Thyroid gland (tissue), 4 donors: ENCODE measurements around the gene ACTR10.

Source experiments
- POLR2A ChIP-seq, 2 donors: fragments of 450-650 bp; IDR thresholded peaks; one replicate each; pipeline ENCODE4 v1.6.1; 2017; ENCODE audit warnings: antibody characterized with exemption in 2 of 2, mild to moderate bottlenecking in 2 of 2, moderate library complexity in 1 of 2
- TF ChIP-seq, protein P1 (sequence below), 6 experiments: fragments of 200-600 bp in 3 of 6; fragments of 450-650 bp in 3 of 6; sonication (generic) in 3 of 6; IDR thresholded peaks; one replicate each; pipeline ENCODE4 v1.5.1; 2016 to 2019; ENCODE audit warnings: antibody characterized with exemption in 6 of 6, mild to moderate bottlenecking in 2 of 6, inconsistent platforms in 1 of 6, moderate library complexity in 1 of 6

DNA sequence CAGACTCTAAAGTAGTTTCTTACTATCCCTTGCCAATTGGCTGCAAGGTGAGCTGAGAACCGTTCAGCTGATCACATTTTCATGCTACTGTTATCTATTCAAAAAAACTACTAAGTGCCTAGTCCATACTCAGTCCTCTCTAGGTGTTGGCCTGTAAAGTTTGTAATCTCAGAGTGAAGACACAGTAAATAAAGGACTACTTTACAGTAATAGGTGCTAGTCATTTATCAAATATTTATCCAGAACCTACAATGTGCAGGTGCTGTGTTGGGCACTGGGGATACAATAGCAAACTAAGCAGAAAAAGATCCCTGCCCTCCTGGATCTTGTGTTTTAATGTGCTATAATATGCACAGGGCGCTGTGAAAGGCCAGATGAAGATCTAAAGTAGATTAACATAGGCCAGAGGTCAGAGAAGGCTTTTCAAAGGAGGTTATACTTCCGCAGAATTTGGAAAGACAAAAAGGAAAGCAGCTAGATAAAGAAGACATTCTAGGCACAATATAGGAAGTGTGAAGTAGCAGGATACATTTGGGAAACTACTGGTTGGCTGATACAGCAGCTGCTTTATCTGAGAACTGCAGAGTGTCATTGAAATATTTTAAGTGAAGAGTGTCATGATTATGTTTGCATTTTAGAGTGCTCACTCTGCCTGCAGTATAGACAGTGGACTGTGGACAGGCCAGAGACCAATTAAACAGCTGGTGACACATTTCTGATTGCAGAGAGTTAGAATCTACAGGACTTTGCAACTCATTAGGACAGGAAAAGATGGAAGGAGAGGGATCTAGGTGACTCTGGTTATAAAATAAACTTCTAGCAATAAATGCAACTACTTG lies 8.0 kb upstream of the ACTR10 start:
- TF ChIP-seq POLR2A (IDR thresholded peaks at IDR 0.05) = no peak
- TF ChIP-seq, protein P1, sequence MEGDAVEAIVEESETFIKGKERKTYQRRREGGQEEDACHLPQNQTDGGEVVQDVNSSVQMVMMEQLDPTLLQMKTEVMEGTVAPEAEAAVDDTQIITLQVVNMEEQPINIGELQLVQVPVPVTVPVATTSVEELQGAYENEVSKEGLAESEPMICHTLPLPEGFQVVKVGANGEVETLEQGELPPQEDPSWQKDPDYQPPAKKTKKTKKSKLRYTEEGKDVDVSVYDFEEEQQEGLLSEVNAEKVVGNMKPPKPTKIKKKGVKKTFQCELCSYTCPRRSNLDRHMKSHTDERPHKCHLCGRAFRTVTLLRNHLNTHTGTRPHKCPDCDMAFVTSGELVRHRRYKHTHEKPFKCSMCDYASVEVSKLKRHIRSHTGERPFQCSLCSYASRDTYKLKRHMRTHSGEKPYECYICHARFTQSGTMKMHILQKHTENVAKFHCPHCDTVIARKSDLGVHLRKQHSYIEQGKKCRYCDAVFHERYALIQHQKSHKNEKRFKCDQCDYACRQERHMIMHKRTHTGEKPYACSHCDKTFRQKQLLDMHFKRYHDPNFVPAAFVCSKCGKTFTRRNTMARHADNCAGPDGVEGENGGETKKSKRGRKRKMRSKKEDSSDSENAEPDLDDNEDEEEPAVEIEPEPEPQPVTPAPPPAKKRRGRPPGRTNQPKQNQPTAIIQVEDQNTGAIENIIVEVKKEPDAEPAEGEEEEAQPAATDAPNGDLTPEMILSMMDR (IDR thresholded peaks at IDR 0.05) = no peak
